SKM-1 (cell line): ENCODE measurements around the gene CACTIN.
"Not testable (repeated sequence)": the region's sequence is repeated elsewhere in the genome, so short reads cannot be mapped to it uniquely, and the experiment has no call there.

ENCODE experiments used
- DNase-seq: peaks from one replicate; lab custom pipeline; 2025; ENCODE audit not compliant: unreplicated experiment; lab: John Stamatoyannopoulos, UW

CACTIN gene

DNA sequence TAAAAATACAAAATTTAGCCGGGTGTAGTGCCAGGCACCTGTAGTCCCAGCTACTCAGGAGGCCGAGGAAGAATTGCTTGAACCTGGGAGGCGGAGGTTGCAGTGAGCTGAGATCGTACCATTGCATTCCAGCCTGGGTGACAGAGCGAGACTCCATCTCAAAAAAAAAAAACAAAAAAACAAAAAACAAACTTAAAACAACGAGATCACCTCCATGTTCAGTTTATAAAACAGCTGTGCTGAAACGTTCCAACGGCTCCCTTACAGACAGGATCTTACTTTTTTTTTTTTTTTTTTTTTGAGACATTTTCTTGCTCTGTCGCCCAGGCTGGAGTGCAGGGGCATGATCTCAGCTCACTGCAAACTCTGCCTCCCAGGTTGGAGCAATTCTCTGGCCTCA lies 2.2 kb upstream of the CACTIN start:
- DNase-seq: not testable (repeated sequence)

- DNase-seq: no peak
These were observed 747 bp upstream of the CACTIN start for GRCh38 chr19:3627351-3627723.

GRCh38 chr19:3625996-3626472 lies 556 bp downstream of the CACTIN start:
- no peak for DNase-seq

DNA sequence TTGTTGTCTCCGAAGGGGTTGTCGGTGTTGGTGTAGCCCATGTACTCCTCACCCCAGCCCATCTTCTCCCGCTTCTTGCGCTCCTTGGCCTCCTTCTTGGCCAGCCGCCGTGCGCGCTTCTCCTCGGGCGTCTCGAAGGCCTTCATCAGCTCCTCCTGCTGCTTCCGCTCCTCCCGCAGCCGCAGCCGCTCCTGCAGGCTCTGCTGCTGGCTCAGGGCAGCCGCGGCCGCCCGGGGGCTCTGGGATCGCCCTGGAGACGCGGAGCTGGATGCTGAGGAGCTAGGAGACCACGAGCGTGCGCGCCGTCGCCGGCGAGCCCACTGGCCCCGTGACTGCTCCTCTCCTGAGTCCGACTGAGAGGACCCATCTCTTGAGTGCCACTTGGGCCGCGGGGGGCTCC lies 2.9 kb downstream of the CACTIN start:
- DNase-seq: no peak

GRCh38 chr19:3622224-3622623 lies 4.4 kb downstream of the CACTIN start:
- DNase-seq: no peak

GRCh38 chr19:3621689-3622088 lies 4.9 kb downstream of the CACTIN start:
- no peak for DNase-seq

- DNase-seq: no peak
These were observed 5.6 kb downstream of the CACTIN start for GRCh38 chr19:3620817-3621547.

DNA sequence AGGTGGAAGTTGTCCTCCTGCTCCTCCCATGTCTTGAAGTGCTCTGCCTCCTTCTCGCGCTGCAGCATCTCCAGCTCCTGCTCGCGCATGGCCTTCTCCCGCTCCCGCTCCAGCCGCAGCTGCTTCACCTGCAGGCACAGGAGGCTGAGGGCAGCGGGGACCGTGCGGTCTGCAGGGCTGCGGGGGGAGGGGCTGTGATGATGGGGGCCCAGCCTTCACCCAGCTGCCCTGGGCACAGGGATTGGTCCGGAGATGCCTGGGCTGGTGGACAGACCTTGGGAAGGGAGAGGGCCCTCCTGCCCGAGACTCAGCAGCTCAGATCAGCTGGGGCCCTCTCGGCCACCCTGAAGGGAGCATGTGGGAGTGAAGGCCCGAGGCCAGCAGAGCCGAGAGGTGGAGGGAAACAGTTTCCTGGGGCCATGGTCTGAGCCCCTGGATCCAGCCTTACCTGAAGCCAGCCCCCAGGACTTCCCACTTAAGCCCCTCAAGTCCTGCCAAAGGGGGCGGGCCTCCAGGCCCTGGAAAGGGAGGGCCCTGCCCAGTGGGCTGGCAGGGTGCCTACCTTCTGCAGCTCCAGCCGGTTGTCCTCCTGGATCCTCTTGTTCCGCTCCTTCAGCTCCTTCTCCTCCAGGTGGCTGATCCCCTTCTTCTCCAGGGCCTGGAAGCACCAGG lies 6.3 kb downstream of the CACTIN start:
- no peak for DNase-seq

- no peak for DNase-seq
These were observed 7.0 kb downstream of the CACTIN start for GRCh38 chr19:3619631-3620012.

GRCh38 chr19:3618811-3619630 lies 7.6 kb downstream of the CACTIN start:
- no peak for DNase-seq

- no peak for DNase-seq
These were observed 8.3 kb downstream of the CACTIN start for GRCh38 chr19:3618144-3618810.

- no peak for DNase-seq
These were observed 9.1 kb downstream of the CACTIN start for GRCh38 chr19:3617463-3617862.

GRCh38 chr19:3615524-3616135 lies 11.0 kb downstream of the CACTIN start:
- DNase-seq: no peak

GRCh38 chr19:3614858-3615505 lies 11.6 kb downstream of the CACTIN start:
- no peak for DNase-seq

DNA sequence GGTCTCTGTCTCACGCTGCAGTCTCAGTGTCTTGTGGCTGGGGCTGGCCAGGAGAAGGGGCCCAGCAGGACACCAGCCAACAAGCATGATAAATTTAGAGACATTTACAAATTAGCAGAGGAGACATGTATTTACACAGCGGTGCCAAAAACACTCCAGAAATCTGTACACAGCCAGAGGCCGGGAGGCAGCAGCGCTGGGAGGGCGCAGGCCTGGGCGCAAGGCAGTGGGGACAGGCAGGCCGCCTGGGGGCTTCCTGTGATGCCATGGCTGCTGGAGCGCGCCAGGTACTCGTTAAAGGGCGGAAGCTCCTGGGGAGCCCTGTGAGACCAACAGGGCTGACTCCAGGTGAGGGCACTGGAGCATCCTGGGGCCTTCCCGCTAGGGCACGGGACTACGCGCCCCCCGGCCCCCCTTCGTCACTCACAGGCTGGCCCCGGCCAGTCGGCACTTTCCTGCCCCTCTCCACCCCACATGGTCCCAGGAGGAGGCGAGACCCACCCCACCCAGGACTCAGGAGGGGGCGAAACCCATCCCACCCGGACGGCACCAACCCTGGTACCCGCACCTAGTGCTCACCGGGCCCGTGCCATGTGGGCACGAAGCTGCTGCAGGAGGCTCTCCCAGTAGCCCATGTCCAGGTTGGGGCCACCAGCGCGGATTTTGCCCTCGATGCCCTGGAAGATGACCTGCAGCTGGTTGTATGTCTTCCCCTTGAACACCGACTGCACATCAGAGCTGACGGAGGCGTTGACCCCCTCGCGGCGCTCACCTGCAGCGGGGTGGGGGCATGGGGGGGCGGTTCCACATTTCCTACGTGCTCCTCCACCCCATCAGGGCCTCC lies 12.6 kb downstream of the CACTIN start:
- DNase-seq: no peak

GRCh38 chr19:3612901-3613741 lies 13.5 kb downstream of the CACTIN start:
- no peak for DNase-seq

- DNase-seq: no peak
These were observed 14.3 kb downstream of the CACTIN start for GRCh38 chr19:3612330-3612729.

- DNase-seq: no peak
These were observed 14.7 kb downstream of the CACTIN start for GRCh38 chr19:3611841-3612240.
